ENCODE measurements around the gene CACNA2D2.

Gene CACNA2D2

GRCh38 chr3:50493623-50494022 is 9.8 kb downstream of the CACNA2D2 start:
- no peak for DNase-seq

- no peak for DNase-seq
These were observed 10.3 kb downstream of the CACNA2D2 start for GRCh38 chr3:50493086-50493485.

- no peak for DNase-seq
These were observed 12.4 kb downstream of the CACNA2D2 start for GRCh38 chr3:50491023-50491422.

DNA sequence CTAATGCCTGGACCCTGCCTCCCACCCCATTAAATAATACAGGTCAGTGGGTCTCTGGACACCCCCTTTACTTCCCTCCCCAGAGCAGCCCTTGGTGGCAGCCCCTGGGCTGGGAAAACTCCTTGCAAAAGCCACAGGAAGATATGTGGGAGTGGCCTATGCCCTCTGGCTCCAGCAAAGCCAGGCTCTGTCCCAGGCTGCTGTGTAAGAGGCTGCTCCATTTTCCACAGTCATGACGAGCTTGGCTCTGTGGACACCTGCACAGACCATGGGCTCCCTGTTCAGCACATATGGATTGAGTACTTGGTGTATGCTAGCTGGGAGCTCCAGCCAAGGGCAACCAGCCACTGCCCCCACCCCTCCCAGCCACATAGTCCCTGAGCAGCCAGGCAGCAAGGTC is 13.0 kb downstream of the CACNA2D2 start:
- no peak for DNase-seq

DNA sequence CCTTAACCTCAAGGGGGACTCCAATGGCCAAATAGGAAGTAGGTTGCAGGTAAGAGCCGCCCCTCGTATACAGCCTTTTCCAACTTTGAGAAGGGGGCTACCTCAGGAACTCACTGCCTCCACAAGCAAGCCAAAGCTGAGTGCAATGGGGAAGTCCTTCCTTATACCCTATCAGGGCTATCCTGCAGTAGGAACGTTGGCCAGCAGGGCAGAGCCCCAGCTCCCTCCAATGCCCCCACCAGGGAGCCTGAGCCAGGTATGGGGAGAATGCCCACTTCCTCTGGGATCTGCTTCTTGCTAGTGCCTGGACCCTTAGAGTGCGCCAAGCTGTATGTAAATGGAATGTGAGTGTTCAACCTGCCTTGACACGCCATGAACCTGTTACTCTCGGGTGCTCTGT is 16.3 kb downstream of the CACNA2D2 start:
- DNase-seq: no peak

- DNase-seq: no peak
These were observed 17.1 kb downstream of the CACNA2D2 start for GRCh38 chr3:50486219-50486888.

DNA sequence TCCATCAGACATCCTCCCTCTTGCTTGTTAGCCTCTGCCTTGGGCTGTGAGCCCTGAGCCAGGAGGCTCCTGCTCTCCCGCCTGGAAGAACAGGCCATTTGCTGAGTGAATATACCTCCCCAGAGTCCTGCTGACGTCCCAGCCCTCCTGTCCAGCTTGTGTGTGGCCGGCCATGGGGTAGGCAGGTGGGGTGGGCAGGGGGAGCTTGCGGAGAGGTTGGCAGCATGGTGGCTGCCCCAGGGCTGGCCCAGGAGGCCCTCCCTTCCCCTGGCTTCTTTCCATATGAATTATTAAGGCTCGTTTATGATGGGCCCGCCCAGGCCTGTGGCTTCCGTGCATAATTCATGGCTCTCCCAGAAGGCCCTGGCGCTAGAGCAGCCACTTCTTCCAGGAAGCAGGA is 18.7 kb downstream of the CACNA2D2 start:
- no peak for DNase-seq

- no peak for DNase-seq
These were observed 20.1 kb downstream of the CACNA2D2 start for GRCh38 chr3:50483374-50483773.

DNA sequence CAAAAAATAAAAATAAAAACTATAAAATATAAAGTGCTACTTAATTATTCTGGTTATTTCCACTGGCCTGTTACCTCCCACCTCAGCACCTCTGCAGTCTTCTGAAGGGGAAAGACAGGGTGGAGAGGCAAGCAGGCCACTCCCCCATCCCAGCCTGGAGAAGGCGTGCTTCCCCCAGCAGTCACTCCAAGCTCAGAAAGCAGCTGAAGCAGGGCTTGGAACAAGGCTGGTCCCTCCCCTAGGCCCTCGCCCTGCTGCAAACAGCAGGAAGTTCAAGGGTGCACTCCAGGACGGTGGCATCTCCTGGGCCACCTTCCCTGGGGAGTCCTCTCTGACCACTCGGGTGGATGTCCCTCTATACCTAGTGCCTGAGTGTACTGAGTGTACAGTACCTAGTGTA is 21.4 kb downstream of the CACNA2D2 start:
- DNase-seq: no peak

- DNase-seq: no peak
These were observed 23.0 kb downstream of the CACNA2D2 start for GRCh38 chr3:50480471-50480870.

DNA sequence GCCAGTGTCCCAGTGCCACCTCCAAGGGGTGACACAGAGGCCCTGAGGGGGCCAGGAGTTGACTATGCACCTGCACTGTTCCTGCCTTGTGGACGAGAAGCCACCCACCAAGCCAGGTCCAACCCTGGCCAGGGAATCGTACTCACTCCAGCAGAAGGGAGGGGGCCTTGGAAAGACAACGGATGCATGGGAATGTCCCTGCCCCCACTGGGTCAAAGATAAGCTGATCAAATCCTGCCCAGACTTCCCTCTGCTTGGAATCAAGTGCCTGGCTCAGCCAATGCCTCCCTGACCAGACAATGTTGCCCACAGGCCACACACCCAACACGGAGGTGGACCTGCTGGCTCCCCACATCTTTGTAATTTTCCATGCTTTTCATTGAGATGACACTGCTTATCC is 23.9 kb downstream of the CACNA2D2 start:
- no peak for DNase-seq

- no peak for DNase-seq
These were observed 24.7 kb downstream of the CACNA2D2 start for GRCh38 chr3:50478671-50479260.

GRCh38 chr3:50478051-50478450 is 25.4 kb downstream of the CACNA2D2 start:
- DNase-seq: no peak

DNA sequence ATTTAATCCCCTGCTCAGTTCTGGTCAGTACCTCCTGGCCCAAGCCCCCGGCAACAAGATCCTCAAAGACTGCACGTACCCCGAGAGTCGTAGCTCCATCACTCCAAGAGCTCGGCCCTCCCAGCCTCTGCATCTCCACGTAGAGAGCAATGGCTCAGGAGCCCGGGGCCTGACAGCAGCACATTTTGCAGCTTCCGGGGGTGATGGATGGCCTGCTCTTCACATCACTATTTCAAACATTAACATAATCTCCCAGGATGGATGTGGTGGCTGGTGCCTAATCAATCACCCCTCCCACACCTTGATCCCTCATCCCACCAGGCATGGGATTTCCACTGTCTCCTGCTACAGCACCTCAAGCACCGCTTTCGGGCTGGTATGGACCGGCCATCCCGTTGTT is 28.1 kb downstream of the CACNA2D2 start:
- DNase-seq: no peak

GRCh38 chr3:50474717-50475116 is 28.7 kb downstream of the CACNA2D2 start:
- no peak for DNase-seq

- DNase-seq: peak; percentile 85
These were observed 29.7 kb downstream of the CACNA2D2 start for GRCh38 chr3:50473768-50474167.

DNA sequence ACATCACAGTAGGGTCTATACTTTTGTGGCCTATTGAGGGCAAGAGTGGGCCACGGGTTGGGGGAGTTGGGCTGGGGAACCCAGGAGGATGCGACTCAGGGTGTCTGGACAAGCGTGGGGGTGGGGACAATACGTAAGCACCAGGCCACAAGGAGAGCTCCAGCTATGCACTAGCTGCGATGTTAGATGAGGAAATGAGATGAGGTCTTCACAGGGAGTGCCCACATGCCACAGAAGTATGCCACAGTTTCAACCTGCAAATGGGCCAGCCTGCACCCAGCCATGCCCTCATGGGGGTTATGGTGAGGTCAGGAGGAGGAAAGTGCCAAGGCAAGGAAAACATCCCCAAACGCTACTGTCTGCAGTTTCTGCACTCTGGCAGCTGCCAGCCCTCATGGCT is 30.5 kb downstream of the CACNA2D2 start:
- DNase-seq: peak; percentile 94

- DNase-seq: no peak
These were observed 32.8 kb downstream of the CACNA2D2 start for GRCh38 chr3:50470658-50471057.

DNA sequence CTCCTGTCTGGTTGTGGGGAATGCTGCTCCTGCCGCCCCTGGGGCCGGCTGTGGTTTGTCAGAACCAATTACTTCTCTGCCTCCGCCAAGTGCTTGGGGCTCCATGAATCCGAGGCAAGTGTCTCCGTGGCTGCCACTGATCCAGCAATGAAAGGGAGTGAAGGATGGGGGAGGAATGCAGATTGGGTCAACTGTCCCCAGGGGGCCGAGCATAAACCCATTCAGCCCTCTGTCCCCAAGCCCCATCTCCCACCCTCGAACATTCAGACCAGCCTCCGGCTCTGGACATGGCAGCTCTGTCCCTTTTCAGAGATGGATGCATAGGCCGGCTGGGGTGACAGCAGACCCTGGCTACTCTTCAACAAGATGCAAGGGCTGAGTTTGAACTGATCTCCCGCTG is 35.5 kb downstream of the CACNA2D2 start:
- DNase-seq: no peak

DNA sequence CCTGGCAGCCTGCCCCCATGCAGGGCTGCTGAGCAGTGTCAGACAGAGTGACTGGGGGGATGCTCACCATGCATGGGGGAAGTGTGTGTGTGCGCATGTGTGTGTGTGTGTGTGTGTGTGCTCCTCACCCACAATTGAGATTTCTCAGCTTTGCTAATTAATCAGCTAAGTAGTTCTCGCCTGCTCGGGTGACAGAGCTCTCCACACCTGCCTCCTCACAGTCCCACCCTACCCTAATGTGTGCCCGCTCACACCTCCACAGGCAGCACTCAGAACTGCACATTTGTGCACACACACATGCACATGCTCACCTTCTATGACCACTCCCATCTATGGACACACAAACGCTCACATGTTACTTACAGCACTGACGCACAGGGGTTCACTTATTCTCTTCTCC is 37.3 kb downstream of the CACNA2D2 start:
- peak; percentile 38 for DNase-seq

DNA sequence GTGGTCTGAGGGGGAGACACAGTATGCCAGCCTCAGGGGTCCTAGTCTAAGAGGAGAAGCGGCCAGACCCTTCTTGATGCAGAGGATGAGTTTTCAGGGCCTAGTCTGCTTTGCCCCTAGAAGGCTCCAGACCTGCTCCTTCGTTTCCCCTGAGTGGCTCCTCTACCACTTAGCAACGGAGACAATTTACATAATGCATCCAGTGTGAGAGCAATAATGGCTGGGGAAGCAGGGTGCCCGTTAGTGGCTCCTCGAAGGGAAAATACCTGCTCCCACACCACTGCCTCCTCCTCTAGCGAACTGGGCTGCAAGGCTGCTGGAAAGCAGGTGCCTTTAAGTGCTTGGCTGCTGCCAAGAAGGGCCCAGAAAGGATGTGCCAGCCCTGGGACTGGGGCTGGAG is 38.9 kb downstream of the CACNA2D2 start:
- no peak for DNase-seq

- DNase-seq: no peak
These were observed 43.6 kb downstream of the CACNA2D2 start for GRCh38 chr3:50459785-50460184.

DNA sequence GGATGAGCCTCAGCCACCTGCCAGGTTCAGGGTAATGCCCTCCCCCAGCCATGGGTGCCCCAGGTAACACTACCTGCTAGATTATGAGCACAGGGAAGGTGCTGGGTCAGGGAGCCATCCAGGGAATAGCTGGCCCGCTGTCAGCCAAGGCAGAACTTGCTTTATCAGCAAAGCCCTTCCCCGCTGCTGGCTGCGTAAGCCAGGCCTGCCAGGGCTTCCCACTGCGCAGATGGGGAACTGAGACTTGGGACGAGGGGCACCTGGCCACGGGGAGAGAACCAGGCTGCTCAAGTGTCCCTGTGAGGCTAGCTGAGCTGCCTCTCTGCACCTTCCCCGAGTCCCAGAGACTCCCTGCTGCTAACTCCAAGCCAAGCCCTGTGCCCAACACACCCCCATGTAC is 45.4 kb downstream of the CACNA2D2 start:
- DNase-seq: peak; percentile 88

DNA sequence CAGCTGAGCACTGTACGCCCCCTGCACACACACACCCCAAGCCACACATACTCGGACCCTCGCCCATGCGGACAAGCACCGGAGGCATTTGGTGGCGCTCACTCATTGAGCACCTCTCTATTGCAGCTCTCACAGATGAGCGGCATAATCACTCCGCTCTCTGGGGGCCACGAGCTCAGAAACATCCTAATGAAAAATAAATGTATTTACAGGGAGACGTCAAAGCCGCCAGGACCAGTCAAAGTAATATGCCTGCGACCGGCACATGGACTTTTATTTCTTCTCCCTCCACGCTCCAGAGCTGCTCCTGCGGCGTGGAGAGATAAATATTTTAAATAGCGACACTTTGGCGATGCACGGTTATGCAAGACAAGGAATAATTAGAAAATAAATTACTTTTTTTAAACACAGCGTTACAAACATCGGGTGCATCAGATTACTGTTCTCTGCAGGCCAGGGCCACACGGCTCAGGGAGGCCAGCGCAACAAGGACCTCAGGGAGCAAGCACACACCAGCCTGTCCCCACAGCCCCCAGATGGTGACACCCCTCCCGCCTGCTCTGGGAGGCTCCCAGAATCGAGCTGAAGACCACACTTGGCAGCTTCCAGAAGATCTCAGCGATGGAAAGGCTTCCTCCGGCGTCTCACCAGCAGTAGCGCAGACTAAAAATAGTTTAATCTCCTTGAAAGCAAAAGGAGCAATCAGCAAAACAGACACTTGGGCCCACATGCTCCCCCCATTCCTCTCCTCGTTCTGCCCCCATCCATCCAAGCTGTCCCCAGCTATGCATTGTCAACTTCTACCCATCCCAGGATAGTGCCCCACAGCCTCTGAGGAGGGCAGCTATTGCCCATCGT is 48.0 kb downstream of the CACNA2D2 start:
- no peak for DNase-seq
